Smooth muscle cell of the brain vasculature (primary cell): Measurements from ENCODE around the gene IMPA2.

Experiments used
- DNase-seq: peaks from one replicate; pipeline ENCODE4 v3.0.0-alpha.2; 2012; ENCODE audit warnings: low read depth, low spot score

Gene IMPA2

DNA sequence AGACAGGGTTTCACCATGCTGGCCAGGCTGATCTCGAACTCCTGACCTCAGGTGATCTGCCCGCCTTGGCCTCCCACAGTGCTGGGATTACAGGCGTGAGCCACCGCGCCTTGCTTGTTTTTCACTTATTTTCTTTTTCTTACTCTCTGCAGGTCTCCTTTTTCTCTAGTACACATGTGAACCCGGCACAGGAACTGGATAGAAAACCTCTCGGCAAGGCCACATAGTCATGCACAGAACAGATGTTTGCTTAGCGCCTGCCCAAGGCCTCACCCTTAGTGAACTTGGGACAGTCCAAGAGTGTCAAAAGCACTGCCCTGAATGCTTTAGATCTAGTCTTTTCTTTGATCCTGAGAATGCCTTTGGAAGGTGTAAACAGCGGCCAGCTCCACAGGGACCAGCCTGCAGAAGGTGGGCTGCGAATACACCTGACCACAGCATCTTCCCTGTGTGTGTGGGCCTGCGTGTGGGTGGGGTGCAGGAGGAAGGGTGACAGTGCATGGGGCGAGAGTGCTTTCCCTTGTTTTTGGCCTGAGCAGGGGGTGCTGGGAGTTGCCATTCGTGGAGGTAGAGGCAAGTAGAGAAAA, 27.0 kb downstream of the IMPA2 start:
- DNase-seq: no peak

DNA sequence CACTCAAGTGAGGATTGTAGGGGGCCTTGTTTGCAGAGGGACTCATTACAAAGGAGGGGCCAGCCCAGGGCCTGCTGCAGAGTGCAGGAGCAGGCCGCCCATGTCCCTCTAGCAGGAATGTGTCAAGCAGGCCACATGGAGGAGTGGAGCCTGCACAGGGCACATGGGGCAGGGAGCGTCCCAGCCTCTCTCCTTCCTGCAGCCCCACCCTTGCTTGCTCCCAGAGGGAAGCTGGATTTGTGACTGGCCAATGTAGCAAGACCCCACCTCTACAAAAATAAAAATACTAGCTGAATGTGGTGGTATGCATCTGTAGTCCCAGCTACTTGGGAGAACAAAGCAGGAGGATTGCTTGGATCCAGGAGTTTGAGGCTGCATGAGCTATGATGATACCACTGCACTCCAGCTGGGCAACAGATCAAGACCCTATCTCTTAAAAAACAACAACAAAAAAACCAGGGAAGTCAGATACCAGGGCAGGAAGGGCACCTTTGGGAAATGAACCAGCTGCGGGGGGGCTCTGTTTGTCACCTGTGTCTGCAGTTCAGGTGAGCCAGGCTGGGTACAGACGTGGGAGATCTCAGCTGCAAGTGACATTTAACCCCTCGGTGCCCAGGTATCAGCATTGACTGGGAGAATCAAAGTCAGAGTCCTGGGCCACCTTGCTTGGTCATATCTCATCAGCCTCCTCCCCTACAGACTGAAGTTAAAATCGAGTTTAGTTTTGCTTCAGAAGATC, 27.7 kb downstream of the IMPA2 start:
- no peak for DNase-seq

GRCh38 chr18:12009581-12010140, 28.4 kb downstream of the IMPA2 start:
- no peak for DNase-seq

- DNase-seq: no peak
Measured at GRCh38 chr18:12010187-12010802, 29.0 kb downstream of the IMPA2 start.

DNA sequence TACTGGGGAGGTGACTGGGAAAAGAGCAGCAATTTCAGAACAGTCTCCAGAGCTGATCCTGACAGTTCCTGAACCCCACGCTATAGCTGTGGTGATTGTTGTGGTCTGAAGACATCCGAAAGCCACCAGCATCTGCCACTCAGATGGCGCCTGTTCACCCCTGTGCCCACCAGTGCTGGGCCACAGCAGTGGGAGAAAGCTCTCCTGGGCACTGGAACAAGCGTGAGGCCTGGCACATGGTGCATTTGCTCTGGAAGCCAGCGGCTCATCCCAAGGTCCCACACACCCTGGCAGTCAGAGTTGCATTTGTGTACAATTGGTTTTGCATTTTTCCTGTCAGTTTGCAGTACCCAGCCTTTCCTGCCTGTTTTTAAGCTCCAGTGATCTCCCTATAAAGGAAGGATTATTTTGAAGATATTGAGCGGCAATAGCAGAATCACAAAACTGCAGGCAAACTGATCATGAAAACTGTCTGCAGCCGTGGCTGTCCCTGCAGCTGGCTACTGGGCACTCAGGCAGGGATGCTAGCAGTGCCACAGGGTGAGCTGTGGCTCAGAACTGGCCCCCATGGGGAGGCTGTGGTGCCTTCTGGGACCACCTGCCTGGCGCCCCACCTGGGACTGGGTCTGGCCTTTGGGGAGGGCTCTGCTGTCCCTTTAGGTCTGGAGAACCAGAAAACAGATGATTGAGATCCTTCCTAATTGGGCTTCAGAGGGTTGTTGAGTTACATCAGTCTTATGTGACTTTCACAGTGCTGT, 30.1 kb downstream of the IMPA2 start:
- no peak for DNase-seq

- peak; percentile 80 for DNase-seq
Measured at GRCh38 chr18:12011957-12012549, 30.7 kb downstream of the IMPA2 start.

DNA sequence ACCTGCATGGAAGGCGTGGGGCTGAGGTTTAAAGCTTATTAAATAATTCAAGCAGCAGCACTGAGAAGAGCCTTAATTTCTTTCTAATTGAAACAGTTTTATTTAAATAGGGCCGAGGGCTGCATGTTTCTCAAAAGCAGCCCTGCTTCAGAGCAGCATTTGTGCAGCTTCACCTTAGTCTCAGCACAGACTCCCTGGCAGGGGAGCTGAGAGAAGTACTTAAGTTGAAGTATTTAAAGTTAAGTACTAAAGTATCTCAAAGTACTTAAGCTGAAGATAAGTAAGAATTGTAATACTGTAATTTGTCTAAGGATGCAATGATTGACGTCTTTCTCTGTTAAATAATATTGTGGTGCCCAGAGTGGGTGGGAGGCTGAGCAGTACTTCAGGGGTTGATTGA, 31.4 kb downstream of the IMPA2 start:
- no peak for DNase-seq

- DNase-seq: no peak
Measured at GRCh38 chr18:12013186-12013916, 32.0 kb downstream of the IMPA2 start.

GRCh38 chr18:12014086-12014485, 32.8 kb downstream of the IMPA2 start:
- no peak for DNase-seq

GRCh38 chr18:12014521-12015415, 33.5 kb downstream of the IMPA2 start:
- no peak for DNase-seq

DNA sequence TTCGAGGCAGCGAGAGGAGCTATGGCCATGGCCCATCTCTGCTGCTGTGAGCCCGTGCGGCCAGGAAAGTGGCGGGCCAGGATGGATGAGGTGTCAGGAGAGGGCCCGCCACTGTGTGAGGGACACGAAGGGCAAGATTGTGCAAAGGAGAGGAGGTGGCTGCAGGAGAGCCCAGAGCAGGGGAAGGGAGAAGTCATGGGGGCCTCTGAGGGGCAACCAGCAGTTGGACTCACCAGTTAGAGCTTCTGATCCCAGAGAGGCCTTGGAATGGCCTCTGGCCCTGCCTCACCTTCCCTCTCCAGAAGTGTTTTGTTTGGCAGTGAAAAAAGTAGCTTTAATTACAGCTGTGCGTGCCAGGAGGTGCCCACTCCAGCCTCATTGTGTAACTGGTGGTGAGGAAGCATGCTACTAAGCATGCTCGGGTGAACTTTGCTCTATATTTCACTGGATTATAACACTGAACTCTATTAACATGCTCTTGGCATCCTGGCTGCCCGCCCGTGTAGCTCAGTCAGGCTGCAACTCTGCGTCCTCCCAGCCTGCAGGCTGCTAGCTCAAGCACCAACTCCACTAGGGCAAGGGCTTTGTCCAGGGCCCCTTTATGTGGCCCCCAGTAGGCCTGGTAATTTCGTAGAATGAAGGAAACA, 34.2 kb downstream of the IMPA2 start:
- DNase-seq: no peak

DNA sequence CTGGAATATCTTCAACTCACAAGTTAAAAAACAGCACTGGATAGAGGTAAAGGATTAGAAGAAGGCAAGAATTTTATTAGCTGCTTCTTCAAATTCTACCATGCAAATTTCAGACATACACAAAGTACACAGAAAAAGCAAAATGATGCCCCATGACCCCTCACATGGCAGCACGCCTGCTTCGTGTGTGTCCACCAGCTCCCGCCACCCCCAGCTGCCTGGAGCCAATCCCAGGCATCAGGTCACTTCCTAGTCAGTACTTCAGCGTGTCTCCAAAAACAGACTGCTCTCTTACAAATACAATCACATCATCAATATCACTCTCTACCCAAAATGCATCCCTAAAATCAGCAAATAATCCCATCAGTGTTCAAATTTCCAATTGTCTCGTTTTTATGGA, 35.8 kb downstream of the IMPA2 start:
- DNase-seq: no peak

DNA sequence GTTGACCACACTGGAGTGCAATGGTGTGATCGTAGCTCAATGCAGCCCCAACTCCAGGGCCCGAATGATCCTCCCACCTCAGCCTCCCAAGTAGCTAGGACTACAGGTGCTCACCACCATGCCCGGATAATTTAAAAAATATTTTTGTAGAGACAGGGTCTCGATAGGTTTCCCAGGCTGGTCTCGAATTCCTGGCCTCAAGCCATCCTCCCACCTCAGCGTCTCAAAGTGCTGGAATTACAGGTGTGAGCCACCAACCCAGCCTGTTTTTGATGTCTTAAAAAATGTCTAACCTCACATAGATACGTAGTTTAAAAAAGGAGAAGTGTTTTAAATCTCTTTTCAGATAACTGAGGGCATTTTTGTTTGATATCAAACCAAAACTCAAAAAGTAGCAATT, 37.6 kb downstream of the IMPA2 start:
- no peak for DNase-seq

- DNase-seq: no peak
Measured at GRCh38 chr18:12021077-12021476, 39.8 kb downstream of the IMPA2 start.

GRCh38 chr18:12021596-12021995, 40.3 kb downstream of the IMPA2 start:
- no peak for DNase-seq

DNA sequence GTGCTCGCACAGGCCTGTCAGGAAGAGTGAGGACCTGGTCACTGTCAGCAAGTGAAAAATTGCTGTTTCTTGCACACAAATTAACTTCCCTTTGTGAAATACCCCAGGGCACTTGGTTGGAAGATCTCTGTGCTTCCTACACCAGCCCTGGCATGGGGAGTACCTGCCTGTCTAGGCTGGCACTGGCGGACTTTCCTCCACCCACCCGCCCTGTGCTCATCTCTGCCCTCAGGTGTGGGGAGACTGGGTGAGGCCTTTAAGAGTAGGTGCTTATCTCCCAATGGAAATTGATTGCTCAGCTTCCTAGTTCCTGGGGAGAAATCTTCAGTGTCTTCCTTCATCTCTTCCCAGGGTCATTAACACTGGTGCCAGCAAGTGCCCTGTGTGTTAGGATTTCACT, 42.1 kb downstream of the IMPA2 start:
- no peak for DNase-seq

GRCh38 chr18:12026562-12026961, 45.3 kb downstream of the IMPA2 start:
- no peak for DNase-seq

- DNase-seq: no peak
Measured at GRCh38 chr18:12027046-12027445, 45.7 kb downstream of the IMPA2 start.

GRCh38 chr18:12027480-12027879, 46.2 kb downstream of the IMPA2 start:
- no peak for DNase-seq
